SU-DHL-6 (cell line): ENCODE measurements around the gene CACNA2D1.

Source experiments
- H2AFZ ChIP-seq: fragments of 200-600 bp; sonication (generic); 2 replicates; pipeline ENCODE4 v1.6.1; 2014; ENCODE audit warnings: low read depth, mild to moderate bottlenecking, moderate library complexity, mixed read lengths, antibody characterized with exemption, low read length; ENCODE audit not compliant: severe bottlenecking
- H3F3A ChIP-seq: fragments of 200-600 bp; shearing (Covaris generic); 2 replicates; pipeline ENCODE4 v1.6.0; 2016; ENCODE audit warnings: antibody characterized with exemption, mild to moderate bottlenecking; ENCODE audit not compliant: insufficient read depth
- H3K27ac ChIP-seq: fragments of 200-600 bp; sonication (generic); 2 replicates; pipeline ENCODE4 v1.5.1; 2016; ENCODE audit warnings: low read depth, mild to moderate bottlenecking, low read length, moderate library complexity, mixed read lengths
- H3K27me3 ChIP-seq: fragments of 200-600 bp; sonication (generic), shearing (Covaris generic); 2 replicates; pipeline ENCODE4 v1.6.0; 2014; ENCODE audit warnings: mild to moderate bottlenecking, low read length
- H3K36me3 ChIP-seq: fragments of 200-600 bp; sonication (generic); 2 replicates; pipeline ENCODE4 v1.6.1; 2014; ENCODE audit warnings: mild to moderate bottlenecking, low read length, mixed read lengths
- H3K4me2 ChIP-seq: fragments of 300-600, 200-600 bp; shearing (Covaris generic), sonication (generic); 2 replicates; pipeline ENCODE4 v1.6.0; 2014; ENCODE audit warnings: low read length, low read depth, mild to moderate bottlenecking; ENCODE audit not compliant: poor library complexity, severe bottlenecking
- H3K4me3 ChIP-seq: fragments of 200-600 bp; sonication (generic); 2 replicates; pipeline ENCODE4 v1.5.1; 2014; ENCODE audit warnings: antibody characterized with exemption, low read length, mild to moderate bottlenecking, mixed read lengths; ENCODE audit not compliant: insufficient read depth, poor library complexity, severe bottlenecking
- H3K79me2 ChIP-seq: fragments of 200-600 bp; sonication (generic); 2 replicates; pipeline ENCODE4 v1.6.1; 2014; ENCODE audit warnings: mild to moderate bottlenecking, low read length, moderate library complexity; ENCODE audit not compliant: insufficient read depth
- H3K9ac ChIP-seq: fragments of 200-600 bp; sonication (generic); 2 replicates; pipeline ENCODE4 v1.7.0; 2014; ENCODE audit warnings: mild to moderate bottlenecking, low read length
- H3K9me2 ChIP-seq: fragments of 200-600 bp; sonication (generic); replicated peaks from 2 replicates; pipeline ENCODE4 v1.6.1; 2014; ENCODE audit warnings: low read length; ENCODE audit not compliant: insufficient read depth
- H3K9me3 ChIP-seq: fragments of 200-600 bp; sonication (generic); 2 replicates; pipeline ENCODE4 v1.6.1; 2014; ENCODE audit warnings: low read length, mixed read lengths; ENCODE audit not compliant: insufficient read depth
- H4K20me1 ChIP-seq: fragments of 200-600 bp; sonication (generic); 2 replicates; pipeline ENCODE4 v1.6.1; 2014; ENCODE audit warnings: low read depth, mild to moderate bottlenecking, antibody characterized with exemption, low read length, moderate library complexity, mixed read lengths
- CTCF ChIP-seq: fragments of 200-600 bp; sonication (generic); IDR thresholded peaks from one replicate; pipeline ENCODE4 v1.5.1; 2017; ENCODE audit warnings: antibody characterized with exemption, mild to moderate bottlenecking, low read length, moderate library complexity; ENCODE audit not compliant: insufficient read depth, poor library complexity, severe bottlenecking
- EZH2phosphoT487 ChIP-seq: fragments of 200-600 bp; sonication (generic), shearing (Covaris generic); conservative IDR thresholded peaks from 2 replicates; pipeline ENCODE4 v1.6.1; 2018; ENCODE audit warnings: mild to moderate bottlenecking, antibody characterized with exemption, low read length, moderate library complexity, mixed read lengths

The CACNA2D1 gene

GRCh38 chr7:82124445-82124844 is 319.1 kb downstream of the CACNA2D1 start:
- no peaks in the 10 kb centered on the region for H3K79me2 ChIP-seq
- no peak overlapping the region for H2AFZ ChIP-seq
- no peaks in the 10 kb centered on the region for H4K20me1 ChIP-seq
- H3K36me3 ChIP-seq, result no peaks in the 10 kb centered on the region
- H3K9me2 ChIP-seq, result no peaks in the 10 kb centered on the region
- H3K27ac ChIP-seq, result no peak overlapping the region
- no peaks in the 10 kb centered on the region for H3K27me3 ChIP-seq
- H3F3A ChIP-seq, result no peaks in the 10 kb centered on the region
- TF ChIP-seq CTCF (no peak), EZH2phosphoT487 (no peak)
- no peak overlapping the region for H3K4me3 ChIP-seq
- H3K9me3 ChIP-seq, result peaks cover 8% of the 10 kb centered on the region; the same call in 1 of the 2 replicates
- H3K9ac ChIP-seq, result no peak overlapping the region
- H3K4me2 ChIP-seq, result no peak overlapping the region

DNA sequence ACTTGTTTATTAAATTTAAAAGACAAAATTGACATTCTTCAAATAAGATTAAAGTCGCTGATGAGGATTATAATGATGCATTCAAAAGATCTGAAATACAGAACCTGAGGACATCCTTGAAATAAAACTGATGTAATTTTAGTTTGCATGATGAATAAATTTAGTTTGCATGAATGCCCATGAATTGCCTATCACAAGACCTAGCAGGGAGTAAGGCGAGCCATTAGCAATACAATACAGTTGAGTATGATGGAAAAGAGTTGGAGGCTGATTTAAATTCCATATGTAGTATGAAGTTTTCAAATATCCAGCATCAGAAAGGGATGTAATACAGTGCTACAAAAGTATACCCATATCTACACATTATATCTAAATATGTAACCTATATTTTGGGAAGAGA is 321.3 kb downstream of the CACNA2D1 start:
- no peaks in the 10 kb centered on the region for H3K9me2 ChIP-seq

DNA sequence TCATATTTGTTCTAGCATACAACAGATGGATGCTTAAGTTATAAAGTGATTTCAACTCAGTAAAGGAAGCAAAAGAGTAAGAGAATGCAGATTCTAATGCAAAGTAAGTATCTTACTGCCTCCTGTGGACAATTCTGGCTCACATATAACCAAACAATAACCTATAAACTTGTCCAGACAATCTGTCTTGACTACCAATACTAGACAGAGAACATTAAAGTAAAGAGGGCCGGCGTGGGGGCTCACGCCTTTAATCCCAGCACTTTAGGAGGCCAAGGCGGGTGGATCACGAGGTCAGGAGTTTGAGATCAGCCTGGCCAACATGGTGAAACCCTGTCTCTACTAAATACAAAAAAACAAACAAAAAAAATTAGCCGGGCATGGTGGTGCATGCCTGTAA is 329.3 kb downstream of the CACNA2D1 start:
- H3K4me3 ChIP-seq, result no peak overlapping the region
- H3K9me3 ChIP-seq, result no peaks in the 10 kb centered on the region
- H3K4me2 ChIP-seq, result no peak overlapping the region
- H4K20me1 ChIP-seq, result no peaks in the 10 kb centered on the region; the same call in 1 of the 2 replicates
- TF ChIP-seq EZH2phosphoT487, result no peak
- TF ChIP-seq CTCF, result no peak
- H3K27ac ChIP-seq, result no peak overlapping the region
- H3K79me2 ChIP-seq, result no peaks in the 10 kb centered on the region
- H3K9ac ChIP-seq, result no peak overlapping the region
- no peaks in the 10 kb centered on the region for H3K9me2 ChIP-seq
- H2AFZ ChIP-seq, result no peak overlapping the region
- H3F3A ChIP-seq, result no peaks in the 10 kb centered on the region
- H3K27me3 ChIP-seq, result no peaks in the 10 kb centered on the region
- no peaks in the 10 kb centered on the region for H3K36me3 ChIP-seq

More for the DNA sequence above, 321.3 kb downstream of the CACNA2D1 start:
- H3K9me3 ChIP-seq, result peaks cover 8% of the 10 kb centered on the region; the same call in 1 of the 2 replicates
- no peak overlapping the region for H3K4me3 ChIP-seq
- no peak overlapping the region for H2AFZ ChIP-seq
- H3K27ac ChIP-seq, result no peak overlapping the region
- no peaks in the 10 kb centered on the region for H3F3A ChIP-seq
- no peak for TF ChIP-seq CTCF
- TF ChIP-seq EZH2phosphoT487, result no peak
- H3K9ac ChIP-seq, result no peak overlapping the region
- H3K36me3 ChIP-seq, result no peaks in the 10 kb centered on the region
- no peaks in the 10 kb centered on the region for H3K79me2 ChIP-seq
- no peak overlapping the region for H3K4me2 ChIP-seq
- H3K27me3 ChIP-seq, result no peaks in the 10 kb centered on the region
- no peaks in the 10 kb centered on the region; the same call in 1 of the 2 replicates for H4K20me1 ChIP-seq
